ENCODE data around the gene FUT2. TPM values are rescaled to one million over a fixed set of nuclear protein-coding genes. Genes with fewer than 3 reads are reported as not detected.
A peak's percentile ranks its signal among the peaks of the same experiment; 100 is the strongest.

The FUT2 gene
- total and polyA plus RNA-seq, 12 donors = 0.03 to 0.24 TPM; not detected in 10

DNA sequence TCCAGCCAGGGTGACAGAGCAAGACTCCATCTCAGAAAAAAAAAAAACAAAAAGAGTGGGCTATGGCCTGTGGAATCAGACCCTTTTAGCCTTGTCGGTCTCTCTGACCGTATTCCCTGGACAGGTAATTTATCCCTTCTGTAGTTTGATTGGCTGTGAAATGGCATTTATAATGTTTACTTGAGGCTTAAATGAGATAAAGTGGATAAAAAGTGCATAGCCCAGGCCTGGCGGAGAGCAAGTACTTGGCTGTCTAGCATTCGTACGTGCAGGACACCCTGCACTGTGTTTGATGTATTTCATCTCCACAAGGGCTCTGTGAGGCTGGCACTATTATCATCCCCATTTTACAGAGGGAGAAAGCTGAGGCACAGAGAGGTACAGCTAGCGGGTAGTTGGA is 30.0 kb upstream of the FUT2 start:
- peaks cover 0 to 6% of the 10 kb centered on the region in 2 donors for H3K4me1 ChIP-seq (replicated peaks in 1 of 2)
- H3K27ac ChIP-seq = no peak overlapping the region
- no peaks in the 10 kb centered on the region for H3K9me3 ChIP-seq (replicated peaks in 1 of 3)
- WGBS, 4 donors = 82 to 91% (median 88%) methylated on average over 5 to 6 of the region's 6 CpGs
- DNase-seq = no peak
- TF ChIP-seq, protein P1, sequence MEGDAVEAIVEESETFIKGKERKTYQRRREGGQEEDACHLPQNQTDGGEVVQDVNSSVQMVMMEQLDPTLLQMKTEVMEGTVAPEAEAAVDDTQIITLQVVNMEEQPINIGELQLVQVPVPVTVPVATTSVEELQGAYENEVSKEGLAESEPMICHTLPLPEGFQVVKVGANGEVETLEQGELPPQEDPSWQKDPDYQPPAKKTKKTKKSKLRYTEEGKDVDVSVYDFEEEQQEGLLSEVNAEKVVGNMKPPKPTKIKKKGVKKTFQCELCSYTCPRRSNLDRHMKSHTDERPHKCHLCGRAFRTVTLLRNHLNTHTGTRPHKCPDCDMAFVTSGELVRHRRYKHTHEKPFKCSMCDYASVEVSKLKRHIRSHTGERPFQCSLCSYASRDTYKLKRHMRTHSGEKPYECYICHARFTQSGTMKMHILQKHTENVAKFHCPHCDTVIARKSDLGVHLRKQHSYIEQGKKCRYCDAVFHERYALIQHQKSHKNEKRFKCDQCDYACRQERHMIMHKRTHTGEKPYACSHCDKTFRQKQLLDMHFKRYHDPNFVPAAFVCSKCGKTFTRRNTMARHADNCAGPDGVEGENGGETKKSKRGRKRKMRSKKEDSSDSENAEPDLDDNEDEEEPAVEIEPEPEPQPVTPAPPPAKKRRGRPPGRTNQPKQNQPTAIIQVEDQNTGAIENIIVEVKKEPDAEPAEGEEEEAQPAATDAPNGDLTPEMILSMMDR (IDR thresholded peaks at IDR 0.05) = no peak
- TF ChIP-seq POLR2A (IDR thresholded peaks at IDR 0.05) = no peak
- H3K27me3 ChIP-seq = no peaks in the 10 kb centered on the region
- no peaks in the 10 kb centered on the region for H3K36me3 ChIP-seq (replicated peaks in 1 of 2)
- no peak overlapping the region for H3K4me3 ChIP-seq
- intact Hi-C loops (cut with DNase I) = no loop called here

DNA sequence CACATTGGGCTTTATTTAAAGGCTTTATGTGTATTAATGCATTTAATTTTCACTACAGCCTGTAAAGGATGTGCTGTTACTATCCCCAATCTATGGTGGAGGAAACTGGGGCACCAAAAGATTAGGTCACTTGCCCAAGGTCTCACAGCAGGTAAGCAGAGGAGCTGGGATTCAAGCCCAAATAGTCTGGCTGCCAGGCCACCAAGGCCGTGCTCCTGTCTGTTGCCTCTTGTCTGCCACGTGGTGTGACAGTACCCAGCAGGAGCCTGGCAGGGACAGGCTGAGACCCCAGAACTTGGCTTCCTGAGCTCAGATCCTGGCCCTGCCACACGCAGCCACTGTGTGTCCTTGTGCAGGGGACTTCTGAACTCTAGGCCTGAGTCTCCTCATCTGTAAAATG is 27.4 kb upstream of the FUT2 start:
- 33 to 67% (median 46%) methylated on average over 2 to 3 of the region's 3 CpGs for WGBS, 4 donors
- no peak overlapping the region for H3K27ac ChIP-seq
- no peaks in the 10 kb centered on the region for H3K9me3 ChIP-seq (replicated peaks in 1 of 3)
- DNase-seq = peak in 5 of 7 donors; percentile 41 to 53 (median 47)
- TF ChIP-seq, protein P1 (IDR thresholded peaks at IDR 0.05) = no peak
- TF ChIP-seq POLR2A (IDR thresholded peaks at IDR 0.05) = no peak
- H3K27me3 ChIP-seq = no peaks in the 10 kb centered on the region
- H3K36me3 ChIP-seq (replicated peaks in 1 of 2) = no peaks in the 10 kb centered on the region
- intact Hi-C loops (cut with DNase I) = no loop called here
- H3K4me3 ChIP-seq = no peak overlapping the region
- no peaks in the 10 kb centered on the region for H3K4me1 ChIP-seq (replicated peaks in 1 of 2)

DNA sequence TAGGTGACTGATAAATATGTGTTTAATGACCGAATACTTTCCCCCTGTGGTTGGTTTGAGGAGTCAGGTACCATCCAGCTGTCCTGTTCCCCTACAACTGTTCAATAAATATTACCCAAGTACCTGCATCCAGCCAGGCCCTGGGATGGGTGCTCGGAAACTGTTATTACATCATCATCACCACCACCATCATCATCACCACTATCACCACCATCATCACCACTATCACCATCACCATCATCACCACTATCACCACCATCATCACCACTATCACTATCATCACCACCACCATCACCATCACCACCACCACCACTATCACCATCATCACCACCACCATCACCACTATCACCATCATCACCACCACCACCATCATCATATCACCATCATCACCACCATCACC is 27.0 kb upstream of the FUT2 start:
- 89 to 100% (median 95%) methylated on average over 2 of the region's 2 CpGs for WGBS, 4 donors
- no peaks in the 10 kb centered on the region for H3K36me3 ChIP-seq (replicated peaks in 1 of 2)
- H3K27me3 ChIP-seq = no peaks in the 10 kb centered on the region
- no peak overlapping the region for H3K27ac ChIP-seq
- no peak overlapping the region for H3K4me3 ChIP-seq
- TF ChIP-seq, protein P1 (IDR thresholded peaks at IDR 0.05) = no peak
- TF ChIP-seq POLR2A (IDR thresholded peaks at IDR 0.05) = no peak
- intact Hi-C loops (cut with DNase I) = no loop called here
- no peak for DNase-seq
- no peaks in the 10 kb centered on the region for H3K9me3 ChIP-seq (replicated peaks in 1 of 3)
- no peaks in the 10 kb centered on the region for H3K4me1 ChIP-seq (replicated peaks in 1 of 2)

DNA sequence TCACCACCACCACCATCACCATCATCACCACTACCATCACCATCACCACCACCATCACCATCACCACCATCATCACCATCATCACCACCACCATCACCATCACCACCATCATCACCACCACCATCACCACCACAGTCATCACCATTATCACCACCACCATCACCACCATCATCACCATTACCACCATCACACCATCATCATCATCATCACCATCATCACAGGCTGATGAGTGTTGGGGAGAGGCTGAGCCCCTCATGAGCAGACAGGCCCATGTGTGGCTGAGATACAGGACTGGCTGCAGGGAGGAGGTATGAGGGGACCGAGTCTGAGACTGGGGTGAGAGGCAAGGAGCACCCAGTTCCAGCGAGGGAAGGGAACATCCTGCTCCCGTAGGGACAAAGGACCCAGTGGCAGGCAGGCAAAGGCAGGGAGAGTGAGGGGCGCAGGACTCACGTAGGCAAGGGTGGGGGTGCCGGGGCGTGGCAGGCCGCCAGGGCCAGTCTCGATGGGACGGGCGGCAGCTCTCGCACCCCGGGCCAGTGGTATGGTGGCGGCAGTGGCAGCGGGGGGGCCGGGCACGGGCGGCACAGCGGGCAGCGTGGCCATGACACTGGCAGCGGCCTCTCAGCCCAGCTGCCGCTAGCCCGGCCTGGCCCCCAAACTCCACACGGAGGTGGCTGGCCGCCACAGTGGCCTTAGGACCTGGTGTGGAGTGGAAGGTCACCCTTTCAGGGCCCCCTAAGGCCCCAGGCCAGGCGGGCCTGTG is 25.7 kb upstream of the FUT2 start:
- no peak for DNase-seq
- WGBS, 4 donors = 83 to 96% (median 90%) methylated on average over 11 to 26 of the region's 26 CpGs
- no peak for TF ChIP-seq POLR2A (IDR thresholded peaks at IDR 0.05)
- TF ChIP-seq, protein P1 (IDR thresholded peaks at IDR 0.05) = no peak
- intact Hi-C loops (cut with DNase I) = loop anchor here (10.0 kb wide), 3 partner anchors 65 to 175 kb away; no protein-coding TSS in a partner anchor
- H3K27ac ChIP-seq = no peak overlapping the region
- H3K27me3 ChIP-seq = no peaks in the 10 kb centered on the region
- no peaks in the 10 kb centered on the region for H3K9me3 ChIP-seq (replicated peaks in 1 of 3)
- peaks cover 0 to 3% of the 10 kb centered on the region in 2 donors for H3K4me1 ChIP-seq (replicated peaks in 1 of 2)
- no peak overlapping the region for H3K4me3 ChIP-seq
- no peaks in the 10 kb centered on the region for H3K36me3 ChIP-seq (replicated peaks in 1 of 2)
